ENCODE measurements around the gene PLD6. TPM values are rescaled to one million over a fixed set of nuclear protein-coding genes. Genes with fewer than 3 reads are reported as not detected.

The PLD6 gene
- total RNA-seq, 1 experiment from 2014 or later, result 4.2 TPM

DNA sequence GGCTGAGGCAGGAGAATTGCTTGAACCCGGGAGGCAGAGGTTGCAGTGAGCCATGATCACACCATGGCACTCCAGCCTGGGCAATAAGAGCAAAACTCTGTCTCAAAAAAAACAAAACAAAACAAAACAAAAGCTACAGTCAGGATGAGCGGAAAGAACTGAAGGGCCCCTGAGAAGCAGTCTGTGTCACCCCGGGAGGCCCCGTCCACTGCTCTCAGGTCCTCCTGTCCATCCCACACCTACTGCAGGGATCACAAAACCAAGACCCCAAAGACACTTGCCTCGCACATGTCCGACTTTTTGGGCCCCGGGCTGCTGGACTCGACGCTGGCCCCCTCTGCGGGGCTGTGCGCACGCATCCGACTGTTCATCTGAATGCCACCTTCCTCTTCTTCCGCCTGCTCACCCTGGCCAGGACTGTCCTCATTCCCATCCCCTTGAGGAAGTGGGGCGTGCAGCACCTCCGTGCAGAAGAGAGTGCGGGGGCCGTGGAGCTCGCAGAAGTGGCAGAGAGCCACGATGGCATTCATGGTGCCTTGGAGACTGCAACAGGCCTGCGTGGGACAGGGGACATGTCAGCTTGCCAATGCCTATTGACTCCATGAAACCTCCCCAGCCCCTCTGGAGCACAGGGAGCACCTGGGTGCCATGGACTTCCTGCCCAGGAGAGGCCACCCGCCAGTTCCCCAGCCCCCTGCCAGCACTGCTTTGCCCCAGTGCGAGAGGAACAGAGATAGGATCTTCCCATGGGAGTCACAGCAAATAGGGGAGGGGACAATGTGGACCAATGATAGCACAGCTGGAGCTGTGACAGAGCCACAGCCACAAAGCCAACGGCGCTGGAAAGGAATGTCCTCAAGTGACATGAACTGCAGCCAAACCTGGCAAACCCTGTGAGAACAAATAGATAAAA lies 21.7 kb upstream of the PLD6 start:
- DNase-seq (ENCODE audit: low read depth), result no peak

DNA sequence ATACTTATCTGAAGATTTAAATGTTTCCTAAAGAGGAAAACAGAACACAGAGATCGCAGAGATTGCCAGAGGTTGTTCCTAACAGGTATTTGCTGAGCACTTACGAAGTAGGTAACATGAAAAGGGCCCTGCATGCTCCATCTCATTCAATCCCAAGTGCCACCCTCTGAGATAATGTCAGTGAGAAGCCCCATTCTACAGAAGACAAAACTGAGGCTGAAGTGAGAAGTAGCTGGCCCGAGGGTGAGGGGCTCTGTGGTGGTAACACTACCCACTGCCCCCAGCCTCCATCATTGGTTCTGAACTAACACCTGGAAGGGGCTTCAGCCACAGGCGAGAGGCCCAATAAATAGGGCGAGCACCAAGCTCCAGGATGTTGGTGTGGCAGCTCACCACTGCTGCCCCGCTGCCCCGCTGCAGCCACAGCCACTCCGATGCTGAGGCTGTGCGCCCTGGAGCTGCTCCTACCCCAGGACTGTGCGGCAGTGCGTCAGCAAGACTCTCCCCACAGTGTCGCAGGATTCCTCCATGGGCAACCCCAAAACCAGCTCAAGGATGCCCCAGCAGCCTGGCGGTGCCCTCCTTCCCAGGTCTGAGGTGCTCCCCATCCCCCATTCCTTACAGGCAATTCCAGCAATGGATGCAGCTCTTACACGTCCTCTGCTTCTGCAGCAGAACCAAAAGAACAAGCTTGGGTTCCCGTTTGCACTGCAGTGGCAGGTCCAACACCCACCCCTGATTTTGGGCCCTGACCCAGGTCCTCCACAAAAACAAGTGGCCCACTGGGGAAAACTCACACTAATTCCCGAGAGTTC lies 20.5 kb upstream of the PLD6 start:
- no peak for DNase-seq (ENCODE audit: low read depth)

DNA sequence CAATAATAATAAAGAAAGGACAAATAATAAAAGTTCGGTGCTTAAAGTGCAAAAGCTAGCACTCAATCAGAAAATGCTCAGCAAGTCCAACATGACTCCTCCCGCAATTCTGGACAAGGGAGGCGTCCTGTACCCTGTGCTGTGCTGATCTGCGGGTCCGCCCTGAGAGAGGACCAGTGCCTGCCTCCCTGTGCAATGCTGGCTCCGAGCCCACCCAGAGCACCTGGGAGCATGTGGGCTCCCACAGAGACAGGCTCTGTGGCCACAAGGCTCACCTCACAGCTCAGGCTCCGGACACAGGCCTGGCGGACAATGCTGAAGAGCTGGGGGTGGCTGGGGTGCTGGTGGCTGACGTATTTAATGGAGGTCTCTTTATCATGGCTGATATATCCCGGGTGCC lies 19.8 kb upstream of the PLD6 start:
- no peak for DNase-seq (ENCODE audit: low read depth)

DNA sequence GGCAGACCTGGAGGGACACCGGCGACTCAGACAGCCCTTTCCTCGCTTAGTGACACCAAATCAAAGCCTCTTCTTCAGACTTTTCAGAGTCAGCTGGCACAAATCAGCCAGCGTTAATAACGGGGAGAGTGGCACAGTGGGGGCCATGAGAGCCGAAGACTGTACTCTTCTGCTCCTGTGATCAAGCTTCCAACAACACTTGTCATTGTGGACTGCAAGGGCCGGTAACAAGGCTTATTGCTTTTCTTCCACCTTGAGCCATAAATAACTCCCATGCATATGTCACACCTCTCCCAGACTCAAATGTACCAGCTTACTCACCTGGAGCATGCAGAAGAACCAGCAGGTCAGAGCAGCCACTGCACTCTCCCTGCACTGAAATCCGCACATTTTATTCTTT lies 18.0 kb upstream of the PLD6 start:
- DNase-seq (ENCODE audit: low read depth), result no peak

DNA sequence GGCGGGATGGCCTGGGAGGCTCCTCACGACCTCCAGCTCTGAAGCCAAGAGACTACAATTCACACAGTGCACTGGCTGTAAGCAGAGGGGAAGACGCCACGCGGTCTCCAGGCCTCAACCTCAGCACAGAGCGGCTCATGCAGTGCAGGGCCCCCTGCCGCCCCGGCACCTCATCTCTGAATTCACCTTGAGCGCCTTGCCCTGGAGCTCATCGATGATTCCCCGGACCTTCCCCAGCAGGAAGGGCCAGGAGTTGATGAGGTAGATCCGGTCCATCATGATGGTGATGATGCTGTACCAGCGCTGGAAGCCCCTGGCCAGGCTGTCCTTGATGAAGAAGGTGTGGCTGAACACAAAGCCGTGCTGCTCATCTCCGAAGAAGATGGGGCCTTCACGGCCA lies 17.6 kb upstream of the PLD6 start:
- DNase-seq (ENCODE audit: low read depth), result no peak

DNA sequence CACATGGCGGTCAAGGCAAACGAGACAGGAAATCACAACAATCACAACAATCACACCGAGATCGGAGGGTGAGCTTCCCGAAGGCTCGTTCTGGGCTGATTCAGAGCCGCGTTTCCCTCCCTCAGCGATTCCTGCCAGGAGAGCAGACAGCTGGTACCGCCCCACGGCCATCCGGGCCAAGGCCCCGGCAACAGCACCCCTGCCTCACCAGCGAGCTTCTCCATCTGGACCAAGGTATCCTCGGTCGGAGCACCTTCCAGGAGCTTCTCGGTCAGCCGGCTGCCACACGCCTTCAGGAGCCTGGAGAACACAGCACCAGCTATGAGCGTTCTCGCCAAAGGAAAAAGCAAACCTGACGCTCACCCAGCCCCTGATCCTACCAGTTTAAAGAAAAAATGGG lies 15.2 kb upstream of the PLD6 start:
- DNase-seq (ENCODE audit: low read depth), result no peak

DNA sequence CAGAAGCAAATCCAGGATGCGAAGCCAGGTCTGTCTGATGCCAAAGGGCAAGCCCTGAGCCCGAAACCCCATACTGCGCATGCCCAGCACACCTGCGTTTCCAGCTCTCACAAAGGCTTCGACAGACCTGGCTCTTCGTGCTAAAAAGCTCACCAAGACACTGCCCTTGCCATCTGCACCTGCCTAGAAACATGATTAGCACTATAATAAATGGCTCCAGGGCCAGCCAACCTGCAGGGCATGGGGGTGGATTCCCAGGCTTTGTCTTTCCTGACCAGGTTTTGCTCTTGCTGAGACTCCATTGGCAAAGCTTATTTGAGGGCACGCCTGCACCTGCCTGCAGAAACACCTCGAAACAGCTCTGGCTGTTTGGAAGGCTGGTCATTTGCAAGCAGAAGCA lies 14.4 kb upstream of the PLD6 start:
- DNase-seq (ENCODE audit: low read depth), result no peak

DNA sequence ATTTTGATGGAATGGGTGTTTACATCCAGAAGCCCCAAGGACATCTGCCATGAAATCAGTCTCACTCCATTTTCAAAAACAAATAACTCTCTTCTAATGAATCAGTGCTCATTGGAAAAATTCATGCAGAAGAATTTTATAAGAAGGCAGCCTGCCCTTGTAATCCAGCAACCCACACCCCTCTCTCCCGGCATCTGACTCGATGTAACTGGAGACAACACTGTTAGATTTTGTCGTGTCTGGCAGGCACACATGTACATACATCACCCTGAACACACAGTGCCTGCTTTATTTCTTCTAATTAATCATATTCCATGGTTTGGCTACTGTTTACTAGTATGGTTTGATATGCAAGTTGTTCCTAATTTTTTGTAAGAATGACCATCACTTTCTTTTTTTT lies 11.9 kb upstream of the PLD6 start:
- DNase-seq (ENCODE audit: low read depth), result no peak

DNA sequence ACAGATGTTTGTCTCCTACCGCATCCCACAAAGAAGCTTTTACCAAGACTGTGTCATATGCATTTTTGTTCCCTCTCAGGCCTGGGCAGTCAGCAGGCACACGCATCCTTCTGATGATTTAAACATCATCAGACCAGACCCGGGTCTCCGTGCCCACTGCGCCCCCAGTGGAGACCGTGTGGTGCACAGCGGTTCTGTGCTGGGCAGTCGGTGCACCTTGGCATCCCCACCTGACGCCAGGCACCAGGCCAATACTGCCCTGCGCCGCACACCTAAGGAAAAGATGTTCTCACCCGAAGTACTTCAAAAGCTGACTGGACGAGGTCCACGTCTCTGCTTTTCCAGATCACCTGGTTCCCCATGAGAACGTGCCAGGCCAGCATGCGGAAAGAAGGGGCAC lies 10.6 kb upstream of the PLD6 start:
- no peak for DNase-seq (ENCODE audit: low read depth)

DNA sequence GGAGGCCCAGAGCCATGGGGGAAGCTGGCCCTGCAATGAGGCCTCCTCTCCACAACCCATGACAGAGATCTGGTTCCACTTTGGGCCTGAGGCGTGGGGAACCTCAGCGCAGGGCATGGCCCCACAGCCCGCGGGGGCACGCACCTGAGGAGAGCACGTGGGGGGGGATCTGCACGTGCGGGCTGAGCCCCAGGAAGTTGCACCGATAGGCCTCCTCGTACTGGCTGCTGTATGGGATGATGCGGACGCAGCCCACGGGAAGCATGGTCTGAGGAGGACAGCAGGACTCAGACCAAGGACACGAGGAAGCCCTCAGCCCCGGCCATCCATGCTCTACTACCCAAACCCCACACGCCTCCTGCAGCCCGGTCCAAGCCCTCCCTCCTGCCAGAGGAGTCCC lies 10.1 kb upstream of the PLD6 start:
- DNase-seq (ENCODE audit: low read depth), result no peak

DNA sequence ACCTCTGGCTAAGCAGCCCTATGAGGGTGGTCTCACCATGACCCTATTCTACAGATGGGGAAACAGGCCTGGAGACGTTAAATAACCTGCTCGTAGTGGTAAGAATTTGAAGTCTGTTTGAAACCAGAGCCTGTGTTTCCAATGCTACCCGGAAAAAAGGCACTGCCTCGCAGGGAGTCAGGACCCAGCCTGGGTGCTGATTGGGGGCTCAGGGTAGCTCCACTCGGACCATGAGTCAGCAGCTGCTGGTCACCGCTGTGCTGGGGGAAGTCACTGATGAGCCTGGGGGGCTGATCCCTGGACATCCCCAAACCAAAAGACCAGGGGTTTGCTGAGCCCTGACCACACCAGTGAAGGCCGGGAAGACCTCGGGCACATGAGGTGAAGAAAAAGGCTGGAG lies 9.4 kb upstream of the PLD6 start:
- DNase-seq (ENCODE audit: low read depth), result no peak

DNA sequence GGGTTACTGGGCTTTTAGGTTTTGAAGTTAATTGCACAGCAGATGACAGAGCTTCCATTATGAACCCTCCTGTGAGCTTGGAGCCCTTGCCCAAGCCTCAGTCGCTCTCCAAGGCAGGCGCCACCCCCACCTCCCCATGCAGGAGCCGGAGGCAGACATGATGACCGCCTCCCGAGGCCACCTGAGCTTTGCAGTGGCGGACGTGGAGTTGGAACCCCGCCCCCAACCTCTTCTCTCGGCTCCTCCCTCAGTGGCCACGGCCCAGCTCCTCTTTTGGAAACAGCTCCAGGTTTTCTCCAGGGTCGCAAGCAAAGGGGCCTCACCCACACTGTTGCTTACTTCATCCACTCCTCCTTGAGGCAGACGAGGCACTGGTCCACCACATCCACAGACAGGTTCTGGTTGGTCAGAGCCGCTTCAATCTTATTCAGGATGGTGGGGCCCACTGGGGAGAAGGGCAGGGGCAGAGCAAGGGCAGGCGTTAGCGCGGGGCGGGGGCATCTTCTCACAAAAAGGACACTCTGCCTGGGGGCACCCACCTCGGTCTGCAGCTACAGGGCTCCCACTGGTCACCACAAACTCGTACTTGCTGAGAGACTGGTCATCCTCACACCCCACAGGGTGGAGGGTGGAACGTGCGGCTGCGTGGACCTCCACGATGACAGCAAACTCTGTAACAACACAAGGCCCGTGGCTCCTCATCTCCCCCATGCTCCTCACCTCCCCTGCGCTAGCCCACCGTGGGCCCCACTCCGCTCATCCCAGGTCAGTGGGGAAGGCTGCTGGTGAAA lies 8.7 kb upstream of the PLD6 start:
- DNase-seq (ENCODE audit: low read depth), result no peak

DNA sequence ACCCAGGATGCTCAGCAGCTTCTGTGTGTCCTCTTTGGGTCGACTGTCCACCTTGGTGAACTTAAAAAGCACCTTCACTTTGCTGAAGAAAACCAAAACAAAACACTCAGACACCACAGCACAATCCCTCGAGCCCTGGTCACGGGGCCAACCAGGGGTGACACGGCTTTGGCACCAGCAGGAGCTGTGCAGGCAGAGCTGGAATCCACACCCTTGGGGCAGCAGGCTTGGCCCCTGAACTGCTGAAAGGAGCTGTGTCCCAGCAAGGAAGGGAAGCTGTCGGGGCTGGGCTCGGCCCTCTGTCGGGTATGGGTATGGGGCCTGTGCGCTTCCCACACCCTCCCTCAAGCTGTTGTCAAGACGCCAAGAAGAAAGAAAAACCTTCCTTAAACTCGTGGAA lies 7.6 kb upstream of the PLD6 start:
- DNase-seq (ENCODE audit: low read depth), result no peak

DNA sequence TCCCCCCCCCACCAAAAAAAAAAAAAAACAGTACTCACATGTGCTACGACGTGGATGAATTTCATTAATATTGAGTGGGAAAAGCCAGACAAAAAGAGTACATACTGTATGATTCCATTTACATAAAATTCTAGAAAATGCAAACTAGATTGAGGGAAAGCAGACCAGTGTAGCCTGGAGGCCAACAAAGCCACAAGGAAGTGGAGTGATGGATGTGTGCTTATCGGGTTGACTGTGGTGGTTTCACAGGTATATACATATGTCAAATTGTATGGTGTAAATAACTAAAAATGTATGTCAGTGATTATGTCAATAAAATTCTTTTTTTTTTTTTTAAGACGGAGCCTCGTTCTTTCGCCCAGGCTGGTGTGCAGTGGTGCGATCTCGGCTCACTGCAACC lies 1.9 kb upstream of the PLD6 start:
- DNase-seq (ENCODE audit: low read depth), result no peak

DNA sequence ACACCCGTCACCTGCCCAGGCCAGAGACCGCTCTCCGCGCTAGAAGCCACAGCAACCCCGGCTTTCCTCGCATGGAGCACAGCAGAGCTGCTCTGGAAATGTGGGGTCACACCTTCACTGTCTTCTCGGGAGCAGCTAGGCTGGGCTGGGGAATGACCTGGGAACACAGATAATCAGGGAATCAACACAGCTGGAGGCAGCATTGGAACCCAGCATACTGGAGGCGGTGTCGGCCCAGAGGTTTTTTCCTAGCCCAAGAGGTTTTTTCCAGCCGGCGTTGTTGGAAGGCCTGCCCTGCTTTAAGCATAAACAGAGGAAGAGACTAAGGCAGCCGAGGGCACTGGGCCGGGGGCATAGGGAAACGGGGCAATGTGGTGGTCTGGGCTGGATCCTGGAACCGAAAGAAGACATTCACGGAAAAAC lies 791 bp upstream of the PLD6 start:
- DNase-seq (ENCODE audit: low read depth), result no peak

DNA sequence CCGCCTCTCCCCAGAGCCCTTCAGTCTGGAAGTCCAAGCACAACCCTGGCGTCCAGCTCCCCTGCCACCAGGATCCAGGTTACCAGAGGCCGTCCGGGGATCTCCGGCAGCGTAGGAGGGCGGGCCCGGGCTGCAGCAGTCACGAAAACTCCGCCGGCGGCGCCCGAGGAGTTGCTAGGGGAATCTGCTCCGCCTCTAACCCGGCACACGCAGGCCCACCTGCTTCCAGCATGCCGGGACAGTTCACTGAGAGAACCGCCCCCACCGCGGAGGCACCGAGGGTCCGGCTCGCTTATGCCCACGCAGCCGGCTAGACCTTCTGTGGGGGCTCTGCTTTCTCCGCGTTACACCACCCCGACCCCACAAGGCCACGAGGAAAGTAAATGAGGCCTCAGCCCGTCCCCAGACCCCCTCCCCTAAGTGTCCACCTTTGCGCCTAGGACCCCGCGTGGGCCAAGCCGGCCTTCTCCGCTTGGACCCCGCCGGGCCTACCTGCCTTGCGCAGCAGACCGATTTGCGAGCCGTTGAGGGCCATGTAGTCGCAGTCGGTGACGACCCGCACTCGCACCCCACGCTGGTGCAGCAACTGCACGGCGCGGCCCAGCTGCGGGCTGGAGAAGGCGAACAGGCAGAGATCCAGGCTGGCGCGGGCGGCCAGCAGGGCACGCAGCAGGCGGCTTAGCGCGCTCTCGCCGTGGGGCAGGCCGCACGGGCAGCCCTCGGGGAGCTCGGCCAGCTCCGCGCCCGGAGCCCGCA lies 587 bp downstream of the PLD6 start:
- DNase-seq (ENCODE audit: low read depth), result peak; percentile 53

DNA sequence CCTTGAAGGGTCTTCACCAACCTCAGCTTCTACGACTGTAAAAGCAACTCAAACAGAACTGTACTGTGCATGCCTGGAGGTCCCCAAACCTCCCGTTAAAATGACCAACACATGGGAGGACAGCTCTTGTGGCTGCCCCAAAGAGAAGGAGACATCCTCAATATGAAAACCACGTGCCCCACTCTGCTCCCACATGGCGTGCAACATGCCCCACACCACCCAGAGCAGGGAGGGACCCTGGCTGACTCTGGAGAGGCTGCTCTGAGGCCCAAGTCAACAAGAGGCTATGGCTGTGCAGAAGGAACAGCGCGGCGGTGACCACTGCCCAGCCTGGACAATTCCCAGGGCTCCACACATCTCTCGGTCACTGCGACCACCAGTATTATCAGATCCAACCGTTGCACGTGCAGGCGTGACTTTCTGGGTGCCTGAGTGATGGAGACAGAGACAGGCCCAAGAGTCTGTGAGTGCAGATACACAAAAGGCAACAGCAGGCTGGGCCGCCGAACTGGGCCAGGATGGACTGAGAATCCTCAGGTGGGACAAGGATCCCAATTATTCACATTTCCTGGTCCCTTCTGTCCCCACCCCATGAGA lies 1.4 kb downstream of the PLD6 start:
- no peak for DNase-seq (ENCODE audit: low read depth)

DNA sequence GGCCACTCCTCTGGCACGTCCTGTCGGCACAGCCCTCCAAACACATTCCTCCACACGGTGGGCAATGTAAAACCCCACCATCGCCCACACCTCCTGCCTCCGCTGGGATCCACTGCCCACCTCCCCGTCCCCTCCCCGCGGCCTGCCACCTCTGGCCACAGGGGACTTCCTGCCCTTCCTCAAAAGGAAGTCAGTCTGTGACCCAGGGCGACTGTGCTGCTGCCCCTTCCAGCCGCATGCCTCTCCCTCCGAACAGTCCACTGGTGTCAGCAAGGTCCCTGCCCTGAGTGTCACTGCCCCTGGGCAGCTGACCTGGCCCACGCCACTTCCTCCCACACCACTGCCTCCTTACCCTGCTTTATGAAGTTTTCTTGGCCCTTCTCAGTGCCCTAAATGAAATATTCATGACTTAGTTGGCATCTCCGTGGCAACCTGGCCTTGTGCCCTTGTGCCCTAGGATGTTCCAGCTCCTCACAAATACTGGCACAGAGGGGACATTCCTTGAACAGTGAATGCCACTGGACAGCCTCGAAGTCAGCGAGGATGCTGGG lies 2.0 kb downstream of the PLD6 start:
- DNase-seq (ENCODE audit: low read depth), result peak; percentile 18

DNA sequence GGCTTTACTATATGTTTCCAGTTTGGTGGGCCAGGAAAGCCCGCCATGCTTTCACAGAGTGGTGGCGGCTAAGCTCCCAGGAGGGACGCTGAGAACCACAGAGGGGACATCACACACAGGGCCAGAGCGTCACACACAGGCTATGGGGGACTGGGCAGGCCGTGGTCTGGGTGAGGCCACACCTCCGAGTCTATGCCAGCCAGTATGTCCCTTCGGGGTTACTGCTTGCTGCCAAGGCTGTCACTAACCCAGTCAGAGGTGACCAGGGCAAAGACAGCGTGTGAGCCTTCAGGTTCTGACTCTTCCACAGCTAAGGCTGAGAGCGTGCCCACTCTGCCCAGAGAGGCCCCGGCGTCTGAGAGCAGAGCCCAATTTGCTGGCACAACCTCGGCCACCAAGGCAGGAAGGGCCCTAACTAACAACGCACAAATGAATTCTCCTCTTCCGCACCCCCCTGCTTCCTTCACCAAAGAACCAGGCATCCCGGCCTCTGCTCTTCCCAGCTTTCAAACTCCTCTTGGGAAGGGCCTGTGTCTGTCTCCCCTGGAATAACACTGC lies 2.9 kb downstream of the PLD6 start:
- DNase-seq (ENCODE audit: low read depth), result no peak

DNA sequence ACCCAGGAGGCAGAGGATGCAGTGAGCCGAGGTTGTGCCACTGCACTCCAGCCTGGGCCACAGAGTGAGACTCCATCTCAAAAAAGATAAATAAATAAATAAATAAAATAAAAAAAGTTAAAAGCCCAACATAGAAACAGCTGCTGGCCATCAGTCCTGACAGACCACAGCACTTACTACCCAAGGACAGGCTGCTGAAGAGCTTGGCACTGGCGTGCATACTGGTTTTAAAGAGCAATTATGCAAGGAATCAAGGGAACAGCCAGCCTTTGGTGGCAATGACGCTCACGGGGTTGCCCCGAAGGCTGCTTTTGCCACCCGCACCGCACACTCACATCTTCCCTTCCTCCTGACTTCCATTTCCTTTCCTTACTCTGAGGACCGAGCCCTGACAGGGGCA lies 4.2 kb downstream of the PLD6 start:
- DNase-seq (ENCODE audit: low read depth), result peak; percentile 38
